Progenitor cell of endocrine pancreas (in vitro differentiated cells): ENCODE results near the gene USP3. TPM values are rescaled to one million over a fixed set of nuclear protein-coding genes. Genes with fewer than 3 reads are reported as not detected.

Source experiments
- DNase-seq: peaks from one replicate; pipeline ENCODE4 v3.0.0; 2021; ENCODE audit warnings: low spot score; ENCODE audit not compliant: unreplicated experiment
- H3K27ac Mint-ChIP-seq: 2 replicates; pipeline ENCODE4 v1.8.0; 2021; ENCODE audit warnings: mild to moderate bottlenecking, moderate library complexity, mixed read lengths
- H3K27me3 Mint-ChIP-seq: 2 replicates; pipeline ENCODE4 v1.8.0; 2021; ENCODE audit warnings: mixed read lengths
- H3K36me3 Mint-ChIP-seq: 2 replicates; pipeline ENCODE4 v1.8.0; 2022; ENCODE audit warnings: mixed read lengths; ENCODE audit not compliant: insufficient read depth
- H3K4me1 Mint-ChIP-seq: 2 replicates; pipeline ENCODE4 v1.8.0; 2021; ENCODE audit warnings: low read depth, mixed read lengths
- H3K4me3 Mint-ChIP-seq: 2 replicates; pipeline ENCODE4 v1.8.0; 2021; ENCODE audit warnings: low read depth, mild to moderate bottlenecking, moderate library complexity, mixed read lengths
- H3K9me3 Mint-ChIP-seq: 2 replicates; pipeline ENCODE4 v1.8.0; 2021; ENCODE audit warnings: low read depth, mixed read lengths
- total RNA-seq: library from RNA; stranded (reverse); gene quantifications from 2 replicates; pipeline ENCODE4 v1.2.1, GENCODE V29; 2021
- TF ChIP-seq, protein P1 (sequence below): fragments of 200-600 bp; sonication (generic); IDR thresholded peaks from one replicate; pipeline ENCODE4 v1.5.0; 2021; ENCODE audit warnings: antibody characterized with exemption, mild to moderate bottlenecking; ENCODE audit not compliant: unreplicated experiment

The USP3 gene
- total RNA-seq, 1 donor from 2014 or later = 77.0 TPM

DNA sequence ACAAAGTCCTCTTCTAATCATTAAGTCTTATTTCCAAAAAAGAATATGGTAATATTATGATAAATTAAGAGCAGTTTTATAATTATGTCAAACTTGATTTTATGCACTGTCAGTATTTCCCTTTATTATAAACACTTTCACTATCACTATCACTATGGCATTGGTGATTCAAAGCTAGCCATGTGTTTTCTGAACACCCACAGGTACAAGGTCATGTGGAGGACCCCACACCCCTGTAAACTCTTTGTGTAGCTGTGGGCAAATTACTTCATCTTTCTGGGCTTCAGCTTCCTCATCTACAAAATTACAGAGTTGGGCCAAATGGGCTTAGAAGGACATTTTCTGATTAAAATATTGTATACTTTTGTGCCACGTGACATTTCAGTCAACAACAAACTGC lies 134.4 kb downstream of the USP3 start:
- no peak for DNase-seq
- Mint-ChIP-seq H3K9me3 (no peaks in the 10 kb centered on the region), H3K4me3 (no peak overlapping the region), H3K27me3 (no peaks in the 10 kb centered on the region), H3K4me1 (no peaks in the 10 kb centered on the region), H3K36me3 (peaks cover 19% of the 10 kb centered on the region), H3K27ac (no peak overlapping the region)
- TF ChIP-seq, protein P1, sequence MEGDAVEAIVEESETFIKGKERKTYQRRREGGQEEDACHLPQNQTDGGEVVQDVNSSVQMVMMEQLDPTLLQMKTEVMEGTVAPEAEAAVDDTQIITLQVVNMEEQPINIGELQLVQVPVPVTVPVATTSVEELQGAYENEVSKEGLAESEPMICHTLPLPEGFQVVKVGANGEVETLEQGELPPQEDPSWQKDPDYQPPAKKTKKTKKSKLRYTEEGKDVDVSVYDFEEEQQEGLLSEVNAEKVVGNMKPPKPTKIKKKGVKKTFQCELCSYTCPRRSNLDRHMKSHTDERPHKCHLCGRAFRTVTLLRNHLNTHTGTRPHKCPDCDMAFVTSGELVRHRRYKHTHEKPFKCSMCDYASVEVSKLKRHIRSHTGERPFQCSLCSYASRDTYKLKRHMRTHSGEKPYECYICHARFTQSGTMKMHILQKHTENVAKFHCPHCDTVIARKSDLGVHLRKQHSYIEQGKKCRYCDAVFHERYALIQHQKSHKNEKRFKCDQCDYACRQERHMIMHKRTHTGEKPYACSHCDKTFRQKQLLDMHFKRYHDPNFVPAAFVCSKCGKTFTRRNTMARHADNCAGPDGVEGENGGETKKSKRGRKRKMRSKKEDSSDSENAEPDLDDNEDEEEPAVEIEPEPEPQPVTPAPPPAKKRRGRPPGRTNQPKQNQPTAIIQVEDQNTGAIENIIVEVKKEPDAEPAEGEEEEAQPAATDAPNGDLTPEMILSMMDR = no peak

DNA sequence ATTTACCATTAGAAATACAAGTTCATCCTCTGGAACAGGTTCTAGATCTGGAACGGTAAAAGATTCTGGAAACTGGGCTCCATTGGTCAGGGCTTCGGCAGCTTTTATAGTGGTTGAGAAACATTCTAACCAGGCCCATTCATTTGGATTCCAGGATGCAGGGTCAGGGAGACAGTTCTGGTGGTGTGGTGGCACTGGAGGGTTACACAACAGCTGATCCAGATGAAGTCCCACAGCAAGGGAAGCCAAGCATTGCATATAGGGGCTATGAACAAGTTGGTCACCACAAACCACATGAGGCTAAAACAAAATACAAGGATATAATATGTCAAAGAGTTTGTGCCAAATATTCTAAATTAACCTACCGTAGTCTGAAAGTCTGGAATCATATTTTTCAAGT lies 135.8 kb downstream of the USP3 start:
- peaks cover 11% of the 10 kb centered on the region for H3K36me3 Mint-ChIP-seq
- no peaks in the 10 kb centered on the region for H3K9me3 Mint-ChIP-seq
- DNase-seq = no peak
- H3K4me1 Mint-ChIP-seq = no peaks in the 10 kb centered on the region
- TF ChIP-seq, protein P1 = no peak
- no peak overlapping the region for H3K4me3 Mint-ChIP-seq
- H3K27me3 Mint-ChIP-seq = no peaks in the 10 kb centered on the region
- no peak overlapping the region for H3K27ac Mint-ChIP-seq

Other genes with a start within 250 kb of the USP3 start
- 17.6 and 19.8 TPM in 2 replicates for gene APH1B, start 227.0 kb upstream of the USP3 start, total RNA-seq
- 0.38 and 0.58 TPM in 2 replicates for gene CA12, start 122.7 kb upstream of the USP3 start, total RNA-seq
- 0.29 and 0.31 TPM in 2 replicates for gene FBXL22, start 92.8 kb downstream of the USP3 start, total RNA-seq